NCI-H748 (cell line): ENCODE measurements around the gene SPEG.
A peak's percentile ranks its signal among the peaks of the same experiment; 100 is the strongest.

Experiments used
- DNase-seq: peaks from one replicate; lab custom pipeline; 2025; ENCODE audit not compliant: unreplicated experiment; lab: John Stamatoyannopoulos, UW

SPEG gene

GRCh38 chr2:219542931-219543595, 108.4 kb downstream of the SPEG start:
- no peak for DNase-seq

GRCh38 chr2:219543596-219544358, 109.1 kb downstream of the SPEG start, which contains the start of the genes CHPF and TMEM198:
CHPF (minus strand) TSS chr2:219543809; CDS start chr2:219543538, 271 bp downstream.
TMEM198 (plus strand) TSS chr2:219544028; CDS start chr2:219544728, 700 bp downstream.
- peak; percentile 99 for DNase-seq

- no peak for DNase-seq
Measured at GRCh38 chr2:219544567-219544966, 109.9 kb downstream of the SPEG start.

- no peak for DNase-seq
Measured at GRCh38 chr2:219545295-219545942, 110.8 kb downstream of the SPEG start.

- DNase-seq, result no peak
Measured at GRCh38 chr2:219545943-219546352, 111.3 kb downstream of the SPEG start.

- no peak for DNase-seq
Measured at GRCh38 chr2:219547621-219548020, 113.0 kb downstream of the SPEG start.
